ENCODE data around the gene PPFIA1.
A peak's percentile ranks its signal among the peaks of the same experiment; 100 is the strongest.

PPFIA1 gene

DNA sequence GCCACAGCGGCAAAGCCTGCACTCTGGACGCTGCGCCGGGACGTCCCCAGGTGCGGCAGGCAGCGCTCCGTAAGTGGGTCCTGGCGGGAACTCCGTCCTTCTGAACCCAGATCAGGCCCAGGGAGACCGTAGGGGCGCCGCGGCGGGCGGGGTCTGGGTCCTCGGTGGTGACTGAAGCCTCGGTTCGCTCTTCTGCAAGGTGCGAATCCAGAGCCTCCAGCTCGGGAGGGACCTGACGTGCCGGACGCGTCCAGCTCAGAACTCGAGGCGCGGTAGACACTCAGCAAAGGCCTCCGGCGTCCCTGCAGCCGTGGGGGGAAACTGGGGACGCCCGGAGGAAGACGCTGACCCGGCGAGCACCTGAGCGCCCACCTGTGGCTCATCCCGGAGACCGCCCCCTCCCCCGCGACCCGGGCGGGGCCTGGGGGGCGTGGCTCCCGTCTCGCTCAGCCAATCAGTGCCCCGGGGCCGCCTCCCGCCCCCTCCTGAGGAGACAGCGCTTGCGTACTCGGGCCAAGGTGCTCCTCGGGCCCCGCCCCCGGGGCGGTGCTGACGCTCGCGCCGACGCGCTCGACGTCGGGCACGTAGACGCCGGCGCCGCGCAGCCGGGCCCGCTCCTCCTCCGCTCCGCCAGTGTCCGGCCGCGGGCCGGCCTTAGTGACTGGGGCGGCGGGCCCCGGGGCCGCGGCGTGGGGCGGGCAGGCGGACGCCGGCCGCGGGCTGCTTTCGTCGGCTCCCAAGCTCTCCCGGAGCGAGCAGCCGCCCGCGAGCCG, at the start of gene PPFIA1:
PPFIA1 (plus strand) TSS at position 587 of the 773 bp plus-strand sequence. CDS start 1,483 bp downstream, outside the sequence.
- DNase-seq: peak; percentile 96

DNA sequence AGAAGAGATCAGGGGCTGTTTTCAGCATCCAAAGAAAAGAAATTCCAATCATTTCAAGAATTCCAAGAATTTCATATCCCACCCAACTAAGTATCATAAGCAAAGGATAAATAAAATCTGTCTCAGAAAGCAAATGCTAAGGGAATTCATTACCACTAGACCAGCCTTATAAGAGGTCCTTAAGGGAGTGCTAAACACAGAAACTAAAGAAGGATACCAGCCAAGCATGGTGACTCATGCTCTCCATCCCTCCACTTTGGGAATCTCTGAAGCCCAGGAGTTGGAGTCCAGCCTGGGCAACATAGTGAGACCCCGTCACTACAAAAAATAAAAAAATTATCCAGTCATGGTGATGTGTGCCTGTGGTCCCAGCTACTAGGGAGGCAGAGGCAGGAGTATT, 49.6 kb upstream of the PPFIA1 start:
- no peak for DNase-seq

DNA sequence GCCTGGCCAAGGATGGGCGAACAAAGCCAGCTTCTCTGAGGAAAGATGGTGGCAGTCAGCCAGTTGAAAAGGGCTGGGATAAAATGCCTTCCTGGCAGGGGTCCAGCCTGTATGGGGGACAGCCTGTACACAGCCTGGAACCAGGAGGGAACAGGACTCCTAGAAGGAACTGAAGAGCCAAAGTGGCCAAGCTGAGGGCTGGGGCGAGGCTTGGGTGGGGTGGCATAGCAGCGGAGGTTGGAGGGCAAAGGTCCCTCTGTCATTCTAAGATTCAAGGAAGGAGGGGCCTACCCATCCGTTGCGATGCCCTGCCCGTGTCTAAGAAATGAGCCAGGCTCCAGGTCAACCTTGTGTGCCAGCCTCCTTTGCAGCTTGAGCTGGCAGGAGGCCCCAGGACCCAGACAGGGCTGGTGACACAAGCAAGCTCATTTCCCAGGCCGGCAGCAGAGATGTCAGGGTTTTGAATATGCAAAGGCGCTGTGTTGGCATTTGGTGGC, 44.8 kb upstream of the PPFIA1 start:
- no peak for DNase-seq

DNA sequence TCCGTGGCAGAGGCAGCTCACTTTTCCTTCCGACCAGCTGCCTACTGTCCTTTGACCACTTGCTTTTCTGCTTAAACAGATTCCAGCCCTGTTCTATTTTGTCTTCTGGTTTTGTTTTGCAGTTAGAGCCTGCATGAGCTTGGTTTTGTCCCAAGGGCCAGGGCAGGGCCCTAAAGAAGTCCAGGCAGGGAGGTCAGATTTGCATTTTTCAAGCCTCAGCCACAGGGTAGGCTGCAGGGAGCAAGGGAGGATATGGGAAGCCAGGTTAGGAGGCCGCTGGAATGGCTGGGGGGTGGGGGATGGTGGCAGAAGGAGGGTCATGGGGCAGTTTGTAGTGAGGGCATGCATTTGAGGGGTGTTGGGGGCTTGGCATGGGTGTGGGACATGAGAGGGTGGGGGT, 44.3 kb upstream of the PPFIA1 start:
- no peak for DNase-seq

DNA sequence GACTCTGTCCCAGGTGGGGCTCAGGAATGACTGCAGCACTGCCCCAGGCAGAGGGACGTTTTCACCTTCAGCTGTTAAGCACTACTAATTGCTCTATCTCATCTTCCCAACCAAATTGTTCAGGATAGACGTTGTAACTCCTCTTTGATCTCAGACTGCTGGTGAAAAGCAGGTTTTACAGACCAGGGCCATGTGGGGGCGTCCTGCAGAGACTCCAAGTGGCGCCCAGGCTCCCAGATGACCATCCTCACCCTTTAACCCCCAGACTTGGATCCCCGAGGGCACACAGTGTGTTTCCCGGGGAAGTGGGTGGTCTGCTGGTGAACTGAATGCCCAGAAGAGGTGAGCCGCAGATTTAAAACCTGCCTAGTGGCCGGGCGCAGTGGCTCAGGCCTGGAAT, 43.5 kb upstream of the PPFIA1 start:
- DNase-seq: no peak

DNA sequence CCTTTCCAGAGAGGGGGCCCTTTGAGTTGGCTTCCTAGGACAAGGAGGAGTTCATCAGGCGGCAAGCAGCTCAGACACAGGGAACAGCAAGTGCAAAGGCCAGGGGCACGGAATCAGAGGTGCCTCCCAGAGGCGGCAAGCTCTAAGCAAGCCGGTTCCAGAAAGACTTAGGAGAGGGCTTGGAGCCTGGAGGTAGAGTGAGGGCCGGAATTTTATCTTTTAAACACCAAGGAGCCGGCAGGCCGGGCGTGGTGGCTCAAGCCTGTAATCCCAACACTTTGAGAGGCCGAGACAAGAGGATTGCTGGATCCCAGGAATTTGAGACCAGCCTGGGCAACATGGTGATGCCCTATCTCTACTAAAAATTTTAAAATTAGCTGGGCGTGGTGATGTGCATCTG, 40.8 kb upstream of the PPFIA1 start:
- no peak for DNase-seq

DNA sequence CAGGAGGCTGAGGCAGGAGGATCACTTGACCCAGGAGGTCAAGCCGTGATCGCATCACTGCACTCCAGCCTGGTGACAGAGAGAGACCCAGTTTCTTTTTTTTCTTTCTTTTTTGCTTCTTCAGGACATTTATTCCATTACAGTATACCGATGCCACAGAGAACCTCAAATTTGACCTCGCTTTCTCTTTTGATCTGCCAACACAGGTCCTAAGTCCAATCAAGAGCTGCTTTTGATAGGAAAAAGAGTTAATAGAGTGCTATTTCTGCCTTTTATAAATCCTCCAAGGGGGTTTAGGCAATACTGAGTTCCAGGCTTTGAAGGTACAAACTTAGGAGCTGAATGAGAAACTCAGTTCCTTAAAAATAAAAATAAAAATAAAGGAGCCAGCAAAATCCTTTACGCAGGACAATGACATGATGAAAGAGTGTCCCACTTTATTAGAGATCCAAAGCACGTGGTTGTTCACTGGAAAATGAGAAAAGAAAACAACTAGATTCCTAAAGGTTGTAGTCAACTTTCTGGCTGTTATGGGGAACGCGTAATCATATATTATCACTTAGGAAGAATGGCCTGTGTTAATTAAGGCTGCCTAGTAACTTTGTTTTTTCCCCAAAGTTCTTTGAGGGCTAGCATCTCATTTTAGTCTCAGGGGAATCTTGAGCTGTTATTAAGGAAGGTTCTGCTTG, 40.2 kb upstream of the PPFIA1 start:
- DNase-seq: no peak

DNA sequence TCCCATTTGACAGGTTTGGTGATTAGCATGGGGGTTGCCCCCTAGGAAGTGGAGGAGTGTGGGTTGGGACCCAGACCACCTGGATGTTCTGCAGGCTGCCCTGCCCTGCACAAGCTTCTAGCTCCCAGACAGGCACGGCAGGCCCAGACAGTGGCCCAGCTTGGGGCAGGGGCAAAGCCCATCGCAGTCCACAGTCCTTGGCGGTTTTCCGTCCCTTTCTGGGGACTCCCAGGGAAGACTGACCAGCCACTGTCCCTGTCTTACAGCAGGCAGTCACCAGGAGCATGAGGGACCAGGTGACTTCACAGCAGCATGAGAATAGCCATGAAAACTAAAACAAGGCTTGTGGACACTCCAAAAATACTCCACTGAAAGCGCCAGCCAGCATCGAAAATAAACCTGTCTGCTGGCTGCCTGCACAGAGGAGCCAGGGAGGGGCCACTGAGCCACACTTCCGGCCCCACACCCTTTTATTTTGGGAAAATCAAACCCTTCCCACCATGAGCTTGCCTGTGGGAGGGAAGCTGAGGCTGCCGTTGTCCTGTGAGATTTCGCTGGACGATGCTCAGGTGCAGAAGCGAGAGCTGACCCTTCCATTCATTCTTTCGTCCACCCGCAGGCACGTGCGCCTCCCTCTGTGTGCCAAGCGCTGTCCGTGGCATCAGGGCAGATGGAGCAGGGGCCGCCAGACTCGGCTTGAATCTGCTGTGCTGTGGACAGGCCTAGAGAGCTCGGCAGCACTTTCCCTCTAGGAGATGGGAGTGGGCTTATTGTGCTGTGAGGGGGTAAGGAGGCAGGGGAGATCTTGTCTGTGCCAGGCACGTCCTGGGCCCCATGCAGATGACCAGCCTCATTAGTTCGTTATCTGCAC, 39.4 kb upstream of the PPFIA1 start:
- DNase-seq: no peak

DNA sequence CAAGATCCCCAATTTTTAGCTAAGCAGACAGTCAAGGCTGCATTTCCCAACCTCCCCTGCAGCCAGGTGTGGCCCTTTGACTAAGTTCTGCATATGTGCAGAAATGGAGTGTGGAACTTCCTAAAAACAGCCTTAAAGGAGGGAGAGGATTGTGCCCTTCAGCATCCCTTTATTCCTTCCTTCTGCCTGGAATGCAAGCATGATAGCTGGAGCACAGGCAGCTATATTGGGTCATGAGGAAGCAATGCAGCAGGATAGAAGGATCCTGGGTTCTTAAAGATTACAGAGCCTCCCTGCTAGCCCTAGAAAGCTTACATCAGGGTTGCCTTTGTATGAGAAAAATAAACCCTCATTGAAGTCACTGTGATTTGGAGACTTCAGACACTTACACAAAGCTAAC, 37.5 kb upstream of the PPFIA1 start:
- DNase-seq: no peak

DNA sequence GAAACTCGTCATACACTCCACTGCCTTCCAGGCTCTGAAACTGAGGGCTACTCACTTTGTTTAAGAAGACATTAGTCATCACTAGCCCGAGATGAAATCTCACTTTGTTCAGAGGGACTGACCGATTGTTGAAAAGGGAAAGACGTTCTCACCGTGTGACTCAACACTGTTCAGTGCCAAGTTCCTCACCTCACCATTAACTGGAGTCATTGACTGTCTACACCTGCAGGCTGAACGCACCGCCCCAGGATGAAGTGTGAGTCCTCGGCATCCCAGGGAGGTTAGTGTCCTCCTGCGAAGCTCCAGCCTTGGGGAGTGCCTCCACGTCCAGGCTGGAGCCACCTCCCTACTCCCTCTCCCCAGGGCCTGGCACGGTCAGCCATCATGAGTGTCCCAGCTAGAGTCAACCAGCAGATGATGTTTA, 37.0 kb upstream of the PPFIA1 start:
- DNase-seq: no peak

DNA sequence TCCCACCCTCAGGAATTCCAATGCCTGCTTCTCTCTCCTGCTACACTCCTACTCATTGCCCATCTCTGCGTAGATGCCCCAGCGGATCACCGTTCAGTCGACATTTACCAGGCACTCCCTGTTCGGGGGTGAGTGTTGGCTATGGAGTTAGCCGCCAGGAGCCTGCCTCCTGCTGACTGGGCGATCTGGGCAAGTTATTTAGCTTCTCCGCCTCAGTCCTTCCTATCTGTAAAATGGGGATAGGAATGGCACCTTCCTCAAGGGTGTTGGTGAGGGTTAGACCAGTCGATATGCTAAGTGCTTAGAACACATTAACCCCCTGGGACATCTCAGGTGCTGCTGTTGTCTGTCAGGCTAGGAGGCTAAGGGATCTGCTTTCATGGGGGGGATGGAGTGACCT, 36.5 kb upstream of the PPFIA1 start:
- DNase-seq: no peak

DNA sequence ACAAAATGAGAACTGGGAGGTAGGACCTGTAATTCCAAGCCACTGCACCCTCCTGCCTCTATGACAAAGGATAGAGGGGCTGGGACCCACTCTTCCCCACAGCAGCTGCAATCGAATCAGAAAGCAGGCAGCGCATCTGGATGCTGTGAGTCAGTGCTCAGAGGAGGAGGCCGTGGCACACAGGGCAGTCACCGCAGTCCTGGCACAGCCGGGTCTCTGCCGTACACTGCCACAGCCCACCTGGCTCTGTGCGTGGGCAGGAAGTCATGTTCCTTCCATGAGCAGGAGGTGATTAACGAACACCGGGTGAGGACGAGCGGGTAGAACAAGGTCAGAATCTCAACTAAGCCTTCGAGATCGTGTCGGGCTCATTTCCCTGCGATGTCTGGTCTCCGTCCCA, 30.2 kb upstream of the PPFIA1 start:
- DNase-seq: no peak

DNA sequence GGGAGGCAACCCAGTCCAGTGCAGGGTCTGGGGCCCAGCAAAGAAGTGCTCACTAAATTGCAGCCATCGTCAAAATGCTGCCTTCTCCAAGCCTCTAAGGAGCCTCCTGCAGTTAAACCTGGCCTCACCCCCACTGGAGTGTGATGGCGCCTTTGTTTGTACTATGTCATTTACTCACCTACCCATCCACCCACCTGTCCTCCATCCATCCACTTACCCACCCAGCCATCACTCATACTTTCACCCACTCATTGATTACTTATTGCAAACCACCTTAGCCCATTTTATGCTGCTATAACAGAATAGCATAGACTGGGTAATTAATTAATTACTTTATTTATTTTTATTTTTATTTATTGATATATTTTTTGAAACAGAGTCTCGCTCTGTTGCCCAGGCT, 28.8 kb upstream of the PPFIA1 start:
- no peak for DNase-seq

DNA sequence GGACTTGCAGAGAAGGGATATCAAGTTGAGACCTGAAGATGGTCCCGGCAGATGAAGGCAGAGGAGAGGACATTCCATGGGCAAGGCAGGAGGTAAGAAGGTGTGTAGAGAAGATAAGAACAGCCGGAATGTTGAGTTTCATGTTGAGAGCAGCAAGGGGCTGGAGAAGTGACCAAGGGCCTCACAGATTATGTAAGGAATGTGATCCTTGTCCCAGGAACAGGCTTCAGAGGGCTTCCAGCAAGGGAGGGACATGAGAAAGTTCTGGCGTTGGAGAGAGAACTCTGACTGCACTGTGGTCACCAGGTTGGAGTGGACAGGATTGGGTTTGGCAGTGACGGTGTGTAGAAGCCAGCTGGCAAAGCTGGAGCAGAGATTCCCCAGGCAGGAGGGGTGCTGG, 27.6 kb upstream of the PPFIA1 start:
- DNase-seq: no peak

DNA sequence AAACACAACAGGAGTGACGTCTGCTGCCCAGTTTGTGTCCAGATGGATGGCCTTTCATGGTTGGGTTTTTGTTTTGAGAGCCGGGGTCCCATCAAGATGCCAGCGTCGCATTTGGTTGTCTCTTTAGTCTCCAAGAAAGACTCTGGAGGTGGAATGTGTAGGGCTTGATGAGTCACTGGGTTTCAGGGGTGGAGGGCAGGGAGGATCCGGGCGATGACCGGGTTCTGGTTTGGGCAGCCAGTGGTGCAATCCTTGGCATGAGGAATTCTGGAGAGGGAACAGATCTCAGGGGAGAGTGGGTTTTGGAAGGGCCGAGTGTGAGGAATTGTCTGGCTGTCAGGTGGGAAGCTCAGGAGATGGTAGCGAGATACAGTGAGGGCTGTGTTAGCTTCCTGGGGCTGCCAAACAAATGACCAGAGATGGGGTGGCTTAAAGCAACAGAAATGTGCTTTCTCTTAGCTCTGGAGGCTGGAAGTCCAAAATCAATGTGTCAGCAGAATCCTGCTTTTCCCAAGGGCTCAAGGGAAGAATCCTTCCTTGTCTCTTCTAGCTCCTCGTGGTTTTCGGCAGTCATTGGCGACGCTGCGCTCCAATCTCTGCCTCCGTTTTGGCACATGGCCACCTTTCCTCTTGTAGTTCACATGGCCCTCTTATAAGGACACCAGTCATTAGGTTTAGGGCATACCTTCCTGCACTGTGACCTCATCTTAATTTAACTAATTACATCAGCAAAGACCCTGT, 26.4 kb upstream of the PPFIA1 start:
- DNase-seq: no peak

DNA sequence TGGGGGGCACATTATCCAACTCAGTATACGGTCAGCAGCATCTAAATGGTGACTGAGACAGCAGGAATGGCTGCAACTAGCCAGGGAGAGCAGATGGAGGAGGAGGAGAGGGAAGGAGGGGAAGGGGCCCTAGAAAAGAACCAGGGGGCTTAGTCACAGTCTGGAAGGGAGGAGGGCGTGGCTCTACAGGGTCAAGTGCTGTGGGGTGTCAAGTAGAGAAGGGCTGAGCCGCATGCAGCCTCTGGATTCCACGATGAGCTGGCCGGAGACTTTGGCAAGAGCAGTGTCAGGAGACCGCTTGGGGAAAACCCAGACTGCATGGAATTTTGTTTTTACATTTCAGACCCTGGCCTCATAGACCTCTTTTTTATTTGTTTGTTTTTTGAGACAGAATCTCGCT, 25.8 kb upstream of the PPFIA1 start:
- DNase-seq: no peak

DNA sequence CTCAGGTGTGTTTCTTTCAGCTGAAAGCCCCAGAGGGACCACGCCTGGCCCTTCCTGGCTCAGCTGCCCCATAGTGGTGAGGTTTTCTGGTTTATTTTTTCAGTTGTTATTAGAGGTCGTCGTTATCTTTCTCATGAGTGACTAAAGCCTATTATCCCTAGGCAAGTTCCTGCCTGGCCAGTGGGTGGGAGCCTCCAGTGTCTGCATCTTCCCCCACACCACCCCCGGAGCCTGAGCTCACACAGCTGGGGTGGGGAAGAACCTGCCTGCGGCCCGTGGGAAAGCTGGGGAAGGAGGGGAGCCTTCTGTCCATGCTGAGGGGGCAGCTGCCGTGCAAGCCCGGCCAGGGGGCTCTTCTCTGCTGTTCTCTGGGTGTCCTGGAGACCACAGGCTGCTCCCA, 24.3 kb upstream of the PPFIA1 start:
- no peak for DNase-seq

DNA sequence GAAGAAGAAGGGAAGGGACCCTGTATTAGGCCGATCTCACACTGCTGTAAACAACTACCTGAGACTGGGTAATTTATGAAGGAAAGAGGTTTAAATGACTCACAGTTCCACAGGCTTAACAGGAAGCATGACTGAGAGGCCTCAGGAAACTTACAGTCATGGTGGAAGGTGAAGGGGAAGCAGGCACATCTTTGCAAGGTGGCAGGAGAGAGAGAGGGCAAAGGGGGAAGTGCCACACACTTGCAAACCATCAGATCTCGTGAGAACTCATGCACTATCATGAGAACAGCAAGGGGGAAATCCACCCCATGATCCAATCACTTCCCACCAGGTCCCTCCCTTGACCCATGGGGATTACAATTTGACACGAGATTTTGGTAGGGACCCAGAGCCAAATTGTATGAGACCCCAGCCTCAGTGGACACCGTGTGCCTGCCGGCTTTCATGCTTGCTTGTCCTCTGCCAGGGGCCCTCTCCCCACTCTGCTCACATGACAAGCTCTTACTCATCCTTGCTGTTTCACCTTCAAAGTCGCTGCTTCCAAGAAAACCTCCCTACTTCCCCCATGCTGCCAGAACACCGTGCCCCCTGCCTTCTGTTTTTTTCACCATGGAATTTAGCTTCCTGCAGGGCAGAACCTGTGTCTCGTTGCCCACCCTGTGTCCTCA, 23.3 kb upstream of the PPFIA1 start:
- no peak for DNase-seq

DNA sequence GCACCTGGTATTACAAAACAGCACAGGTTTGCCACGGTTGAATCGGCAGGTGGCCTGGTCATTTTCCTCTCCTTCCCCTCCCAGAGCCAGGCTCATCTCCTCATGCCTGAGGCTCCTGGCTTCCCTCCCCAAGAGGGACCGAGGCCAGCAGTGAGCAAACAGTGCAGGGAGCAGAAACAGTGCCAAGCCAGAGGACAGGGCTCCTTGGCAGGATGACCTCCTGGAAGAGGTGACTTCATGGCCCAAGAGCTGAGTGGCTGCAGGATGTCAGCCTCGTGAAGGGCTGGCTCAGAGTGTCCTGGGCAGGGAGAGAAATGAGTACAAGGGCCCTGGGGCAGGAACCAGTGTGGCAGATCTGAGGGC, 22.8 kb upstream of the PPFIA1 start:
- no peak for DNase-seq

DNA sequence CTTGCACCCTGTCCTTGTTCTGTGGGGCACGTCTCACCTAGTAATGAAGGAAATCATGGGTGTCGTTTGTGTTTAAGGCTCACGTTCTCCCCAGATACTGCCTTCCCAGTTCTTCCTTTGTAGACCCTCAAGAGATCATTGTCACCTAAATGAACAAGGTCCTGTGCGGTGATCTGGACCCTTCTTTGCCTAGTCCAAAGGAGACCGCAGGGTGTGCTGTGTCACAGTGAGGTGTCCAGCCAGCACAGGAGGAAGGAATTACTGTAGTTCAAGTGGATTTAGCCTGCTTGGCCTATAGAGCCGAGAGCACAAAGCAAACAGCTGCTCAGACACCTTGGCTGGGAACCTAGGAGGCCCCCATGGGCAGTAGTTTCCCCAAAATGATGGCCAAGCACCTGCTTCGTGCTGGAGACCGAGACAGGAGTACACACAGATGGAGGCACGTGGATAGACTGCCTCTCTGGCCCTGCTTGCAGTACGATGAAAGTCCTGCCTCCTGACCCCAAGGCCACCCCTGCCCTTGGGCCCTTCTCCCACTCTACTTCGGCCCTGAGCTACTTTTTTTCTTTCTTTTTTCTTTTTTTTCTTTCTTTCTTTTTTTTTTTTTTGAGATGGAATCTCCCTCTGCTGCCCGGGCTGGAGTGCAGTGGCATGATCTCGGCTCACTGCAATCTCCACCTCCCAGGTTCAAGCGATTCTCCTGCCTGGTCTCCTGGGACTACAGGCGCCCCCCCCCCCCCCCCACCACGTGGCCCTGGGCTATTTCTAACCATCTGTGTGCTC, 19.4 kb upstream of the PPFIA1 start:
- no peak for DNase-seq

DNA sequence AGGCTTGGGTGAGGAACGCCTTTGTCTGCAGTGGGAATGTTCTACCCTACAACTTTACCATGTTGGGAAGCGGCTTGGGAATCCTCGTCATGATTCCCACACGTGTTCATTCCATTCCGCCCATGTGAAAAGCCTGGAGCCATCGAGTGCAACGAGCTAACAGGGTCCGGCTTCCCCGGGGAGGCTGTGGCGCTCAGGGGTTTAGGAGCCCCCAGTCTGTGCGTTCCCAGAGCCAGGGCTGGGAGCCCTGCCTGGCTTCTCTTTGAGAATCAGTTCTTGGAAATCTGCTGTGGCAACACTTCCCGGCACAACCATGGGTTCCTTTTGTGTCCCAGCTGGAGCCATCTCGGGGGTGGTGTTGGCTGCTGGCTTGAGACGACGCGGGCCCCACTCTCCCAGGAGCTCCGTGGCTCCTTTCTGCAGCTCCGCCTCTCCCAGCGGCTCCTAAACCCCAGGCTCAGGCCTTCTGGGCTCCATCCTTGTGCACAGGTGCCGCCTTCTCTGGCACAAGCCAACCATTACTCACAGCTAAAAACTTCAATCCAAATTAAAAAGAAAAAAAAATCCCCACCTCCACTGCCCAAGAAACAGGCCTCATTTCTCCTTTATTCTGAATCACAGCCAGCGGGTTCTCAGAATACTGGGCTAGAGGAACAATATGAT, 18.7 kb upstream of the PPFIA1 start:
- no peak for DNase-seq
